Transverse colon (tissue), 3 donors: Measurements from ENCODE around the gene SLIT1.

Experiments
- EP300 ChIP-seq: sonication (generic); formaldehyde crosslinking; IDR thresholded peaks from one replicate; pipeline ENCODE4 v1.6.1; 2017; ENCODE audit warnings: antibody characterized with exemption, low read depth
- POLR2A ChIP-seq: fragments of 450-650 bp; IDR thresholded peaks from one replicate; pipeline ENCODE4 v1.6.1; 2016; ENCODE audit warnings: antibody characterized with exemption, mild to moderate bottlenecking, moderate library complexity
- TF ChIP-seq, protein P1 (sequence below), 5 experiments: fragments of 200-600 bp in 3 of 5; fragments of 450-650 bp in 2 of 5; sonication (generic) in 3 of 5; IDR thresholded peaks; 1 replicate in 2 of 5; 2 replicates in 3 of 5; pipeline ENCODE4 v1.5.1; 2016 to 2017; ENCODE audit warnings: antibody characterized with exemption in 5 of 5, inconsistent platforms in 3 of 5, mild to moderate bottlenecking in 2 of 5, moderate library complexity in 1 of 5

DNA sequence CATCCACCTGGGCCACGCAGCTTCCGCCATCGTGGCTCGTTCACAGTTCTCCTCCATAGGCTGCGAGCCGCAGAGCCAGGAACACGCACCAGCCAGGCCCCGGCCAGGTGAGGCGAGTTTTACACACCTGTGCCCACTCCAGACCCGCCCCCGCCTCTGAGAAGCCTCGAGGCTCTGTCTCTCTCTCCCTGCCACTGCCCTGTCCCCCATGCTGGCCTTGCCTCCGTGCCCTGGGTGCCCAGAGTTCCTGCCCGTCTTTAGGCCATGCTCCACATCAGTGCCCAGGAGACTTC is 142.2 kb downstream of the SLIT1 start:
- TF ChIP-seq POLR2A (no peak), EP300 (no peak)
- TF ChIP-seq, protein P1, sequence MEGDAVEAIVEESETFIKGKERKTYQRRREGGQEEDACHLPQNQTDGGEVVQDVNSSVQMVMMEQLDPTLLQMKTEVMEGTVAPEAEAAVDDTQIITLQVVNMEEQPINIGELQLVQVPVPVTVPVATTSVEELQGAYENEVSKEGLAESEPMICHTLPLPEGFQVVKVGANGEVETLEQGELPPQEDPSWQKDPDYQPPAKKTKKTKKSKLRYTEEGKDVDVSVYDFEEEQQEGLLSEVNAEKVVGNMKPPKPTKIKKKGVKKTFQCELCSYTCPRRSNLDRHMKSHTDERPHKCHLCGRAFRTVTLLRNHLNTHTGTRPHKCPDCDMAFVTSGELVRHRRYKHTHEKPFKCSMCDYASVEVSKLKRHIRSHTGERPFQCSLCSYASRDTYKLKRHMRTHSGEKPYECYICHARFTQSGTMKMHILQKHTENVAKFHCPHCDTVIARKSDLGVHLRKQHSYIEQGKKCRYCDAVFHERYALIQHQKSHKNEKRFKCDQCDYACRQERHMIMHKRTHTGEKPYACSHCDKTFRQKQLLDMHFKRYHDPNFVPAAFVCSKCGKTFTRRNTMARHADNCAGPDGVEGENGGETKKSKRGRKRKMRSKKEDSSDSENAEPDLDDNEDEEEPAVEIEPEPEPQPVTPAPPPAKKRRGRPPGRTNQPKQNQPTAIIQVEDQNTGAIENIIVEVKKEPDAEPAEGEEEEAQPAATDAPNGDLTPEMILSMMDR (IDR thresholded peaks at IDR 0.05), result no peak
